KBM-7 (cell line): ENCODE data around the gene LAMA4.
"Not testable (repeated sequence)": the region's sequence is repeated elsewhere in the genome, so short reads cannot be mapped to it uniquely, and the experiment has no call there.

ENCODE experiments used
- DNase-seq: peaks from one replicate; pipeline ENCODE4 v3.0.0-alpha.2; 2015
- in situ Hi-C: fragments of 300-500 bp; cut with MboI; formaldehyde crosslinking; loops from 2 replicates; pipeline ENCODE4 v1.14.3; 2020; ENCODE audit warnings: low sequenced_read_pairs, low pct_unique_long_range_greater_than_20kb, mixed read lengths

LAMA4 gene

GRCh38 chr6:112128208-112128607, 126.2 kb downstream of the LAMA4 start:
- no peak for DNase-seq
- in situ Hi-C loops, result no loop called here

GRCh38 chr6:112123982-112124381, 130.4 kb downstream of the LAMA4 start:
- in situ Hi-C loops, result no loop called here
- no peak for DNase-seq

- DNase-seq, result no peak
- in situ Hi-C loops, result no loop called here
Observed at GRCh38 chr6:112122756-112123155, 131.6 kb downstream of the LAMA4 start.

- in situ Hi-C loops, result no loop called here
- DNase-seq, result no peak
Observed at GRCh38 chr6:112118034-112118433, 136.3 kb downstream of the LAMA4 start.

- peak; percentile 12 for DNase-seq
- in situ Hi-C loops, result no loop called here
Observed at GRCh38 chr6:112117554-112117953, 136.8 kb downstream of the LAMA4 start.

GRCh38 chr6:112116221-112116620, 138.1 kb downstream of the LAMA4 start:
- in situ Hi-C loops, result no loop called here

GRCh38 chr6:112114577-112115223, 139.7 kb downstream of the LAMA4 start:
- in situ Hi-C loops, result no loop called here
- DNase-seq, result no peak

More at GRCh38 chr6:112116221-112116620, 138.1 kb downstream of the LAMA4 start:
- DNase-seq, result no peak

- DNase-seq, result no peak
- in situ Hi-C loops, result no loop called here
Observed at GRCh38 chr6:112113918-112114317, 140.4 kb downstream of the LAMA4 start.

GRCh38 chr6:112113431-112113830, 140.9 kb downstream of the LAMA4 start:
- in situ Hi-C loops, result no loop called here
- no peak for DNase-seq

- in situ Hi-C loops, result no loop called here
- DNase-seq, result no peak
Observed at GRCh38 chr6:112109262-112109661, 145.1 kb downstream of the LAMA4 start.

- in situ Hi-C loops, result no loop called here
- DNase-seq, result no peak
Observed at GRCh38 chr6:112106562-112106961, 147.8 kb downstream of the LAMA4 start.

- in situ Hi-C loops, DNase-seq: not testable (repeated sequence)
Observed at GRCh38 chr6:112106026-112106425, 148.3 kb downstream of the LAMA4 start.

GRCh38 chr6:112100561-112100960, 153.8 kb downstream of the LAMA4 start:
- in situ Hi-C loops, result no loop called here
- DNase-seq, result no peak

GRCh38 chr6:112096901-112097300, 157.5 kb downstream of the LAMA4 start:
- in situ Hi-C loops, result no loop called here
- no peak for DNase-seq

GRCh38 chr6:112087916-112088315, 166.5 kb downstream of the LAMA4 start:
- no peak for DNase-seq
- in situ Hi-C loops, result no loop called here

- in situ Hi-C loops, result no loop called here
- peak; percentile 94 for DNase-seq
Observed at GRCh38 chr6:112087136-112087911, 167.0 kb downstream of the LAMA4 start, which contains the start of the genes FAM229B and TUBE1. FAM229B (plus strand) TSS chr6:112087591; CDS start chr6:112099284, 11,693 bp downstream. TUBE1 (minus strand) TSS chr6:112087482; CDS start chr6:112087434, 48 bp downstream.

GRCh38 chr6:112086744-112087135, 167.6 kb downstream of the LAMA4 start:
- in situ Hi-C loops, result no loop called here
- peak; percentile 60 for DNase-seq

- no peak for DNase-seq
- in situ Hi-C loops, result no loop called here
Observed at GRCh38 chr6:112085286-112086065, 168.9 kb downstream of the LAMA4 start.

GRCh38 chr6:112081569-112081968, 172.8 kb downstream of the LAMA4 start:
- in situ Hi-C loops, result no loop called here

GRCh38 chr6:112066606-112067005, 187.8 kb downstream of the LAMA4 start:
- in situ Hi-C loops, result no loop called here
- no peak for DNase-seq

More at GRCh38 chr6:112081569-112081968, 172.8 kb downstream of the LAMA4 start:
- no peak for DNase-seq
